Progenitor cell of endocrine pancreas (in vitro differentiated cells): ENCODE measurements around the gene AMBP. TPM values are rescaled to one million over a fixed set of nuclear protein-coding genes. Genes with fewer than 3 reads are reported as not detected.

Experiments used
- DNase-seq: peaks from one replicate; pipeline ENCODE4 v3.0.0; 2021; ENCODE audit warnings: low spot score; ENCODE audit not compliant: unreplicated experiment
- H3K27ac Mint-ChIP-seq: 2 replicates; pipeline ENCODE4 v1.8.0; 2021; ENCODE audit warnings: mild to moderate bottlenecking, moderate library complexity, mixed read lengths
- H3K27me3 Mint-ChIP-seq: 2 replicates; pipeline ENCODE4 v1.8.0; 2021; ENCODE audit warnings: mixed read lengths
- H3K36me3 Mint-ChIP-seq: 2 replicates; pipeline ENCODE4 v1.8.0; 2022; ENCODE audit warnings: mixed read lengths; ENCODE audit not compliant: insufficient read depth
- H3K4me1 Mint-ChIP-seq: 2 replicates; pipeline ENCODE4 v1.8.0; 2021; ENCODE audit warnings: low read depth, mixed read lengths
- H3K4me3 Mint-ChIP-seq: 2 replicates; pipeline ENCODE4 v1.8.0; 2021; ENCODE audit warnings: low read depth, mild to moderate bottlenecking, moderate library complexity, mixed read lengths
- H3K9me3 Mint-ChIP-seq: 2 replicates; pipeline ENCODE4 v1.8.0; 2021; ENCODE audit warnings: low read depth, mixed read lengths
- total RNA-seq: library from RNA; stranded (reverse); gene quantifications from 2 replicates; pipeline ENCODE4 v1.2.1, GENCODE V29; 2021
- TF ChIP-seq, protein P1 (sequence below): fragments of 200-600 bp; sonication (generic); IDR thresholded peaks from one replicate; pipeline ENCODE4 v1.5.0; 2021; ENCODE audit warnings: antibody characterized with exemption, mild to moderate bottlenecking; ENCODE audit not compliant: unreplicated experiment

Gene AMBP
- total RNA-seq, 1 donor from 2014 or later = 678 TPM

DNA sequence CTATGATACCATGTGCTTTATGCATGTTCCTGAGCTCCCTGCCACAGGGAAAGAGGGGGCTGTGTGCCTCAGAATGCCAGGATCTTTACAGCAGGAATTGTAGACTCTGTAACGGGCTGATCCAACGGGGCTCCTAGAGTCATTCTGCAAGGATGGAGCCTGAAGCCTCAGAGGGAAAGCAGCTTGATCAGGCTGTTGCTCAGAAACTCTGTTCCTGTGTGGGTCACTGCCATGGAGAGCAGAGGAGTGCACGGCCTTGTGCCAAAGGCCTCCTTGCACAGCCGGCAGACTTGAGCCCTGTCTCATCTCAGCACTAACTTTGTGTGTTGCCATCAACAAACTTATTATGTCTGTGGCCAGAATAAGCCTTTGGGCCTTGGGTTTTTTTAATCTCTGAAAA is 51.8 kb downstream of the AMBP start:
- Mint-ChIP-seq H3K4me3 (no peak overlapping the region), H3K36me3 (peaks cover 54% of the 10 kb centered on the region), H3K9me3 (peaks cover 25% of the 10 kb centered on the region), H3K27ac (peak overlapping the region; percentile 60), H3K27me3 (no peaks in the 10 kb centered on the region), H3K4me1 (peaks cover 4% of the 10 kb centered on the region)
- DNase-seq = no peak
- TF ChIP-seq, protein P1, sequence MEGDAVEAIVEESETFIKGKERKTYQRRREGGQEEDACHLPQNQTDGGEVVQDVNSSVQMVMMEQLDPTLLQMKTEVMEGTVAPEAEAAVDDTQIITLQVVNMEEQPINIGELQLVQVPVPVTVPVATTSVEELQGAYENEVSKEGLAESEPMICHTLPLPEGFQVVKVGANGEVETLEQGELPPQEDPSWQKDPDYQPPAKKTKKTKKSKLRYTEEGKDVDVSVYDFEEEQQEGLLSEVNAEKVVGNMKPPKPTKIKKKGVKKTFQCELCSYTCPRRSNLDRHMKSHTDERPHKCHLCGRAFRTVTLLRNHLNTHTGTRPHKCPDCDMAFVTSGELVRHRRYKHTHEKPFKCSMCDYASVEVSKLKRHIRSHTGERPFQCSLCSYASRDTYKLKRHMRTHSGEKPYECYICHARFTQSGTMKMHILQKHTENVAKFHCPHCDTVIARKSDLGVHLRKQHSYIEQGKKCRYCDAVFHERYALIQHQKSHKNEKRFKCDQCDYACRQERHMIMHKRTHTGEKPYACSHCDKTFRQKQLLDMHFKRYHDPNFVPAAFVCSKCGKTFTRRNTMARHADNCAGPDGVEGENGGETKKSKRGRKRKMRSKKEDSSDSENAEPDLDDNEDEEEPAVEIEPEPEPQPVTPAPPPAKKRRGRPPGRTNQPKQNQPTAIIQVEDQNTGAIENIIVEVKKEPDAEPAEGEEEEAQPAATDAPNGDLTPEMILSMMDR = no peak

DNA sequence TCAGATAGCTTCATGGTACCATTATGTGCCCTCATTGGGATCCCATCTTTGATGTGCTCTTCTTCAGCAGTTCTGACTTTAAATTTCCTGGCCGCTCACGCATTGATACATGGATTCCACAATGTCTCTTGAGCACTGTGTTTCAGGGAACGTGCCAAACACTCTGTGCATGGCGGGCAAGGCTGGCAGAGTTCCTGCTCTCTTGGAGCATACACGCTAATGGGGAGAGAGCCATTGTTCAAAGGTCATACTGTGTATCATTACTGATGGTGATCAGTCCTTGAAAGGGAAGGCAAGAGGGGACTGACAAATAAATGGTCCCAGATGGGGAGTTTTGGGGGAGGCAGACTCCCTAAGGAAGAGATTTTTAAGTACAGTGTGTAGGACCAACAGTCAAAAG is 52.3 kb downstream of the AMBP start:
- Mint-ChIP-seq H3K36me3 (peaks cover 56% of the 10 kb centered on the region), H3K27ac (peak overlapping the region; percentile 60), H3K4me1 (peaks cover 4% of the 10 kb centered on the region), H3K9me3 (peaks cover 26% of the 10 kb centered on the region), H3K27me3 (no peaks in the 10 kb centered on the region), H3K4me3 (no peak overlapping the region)
- DNase-seq = no peak
- TF ChIP-seq, protein P1 = no peak

DNA sequence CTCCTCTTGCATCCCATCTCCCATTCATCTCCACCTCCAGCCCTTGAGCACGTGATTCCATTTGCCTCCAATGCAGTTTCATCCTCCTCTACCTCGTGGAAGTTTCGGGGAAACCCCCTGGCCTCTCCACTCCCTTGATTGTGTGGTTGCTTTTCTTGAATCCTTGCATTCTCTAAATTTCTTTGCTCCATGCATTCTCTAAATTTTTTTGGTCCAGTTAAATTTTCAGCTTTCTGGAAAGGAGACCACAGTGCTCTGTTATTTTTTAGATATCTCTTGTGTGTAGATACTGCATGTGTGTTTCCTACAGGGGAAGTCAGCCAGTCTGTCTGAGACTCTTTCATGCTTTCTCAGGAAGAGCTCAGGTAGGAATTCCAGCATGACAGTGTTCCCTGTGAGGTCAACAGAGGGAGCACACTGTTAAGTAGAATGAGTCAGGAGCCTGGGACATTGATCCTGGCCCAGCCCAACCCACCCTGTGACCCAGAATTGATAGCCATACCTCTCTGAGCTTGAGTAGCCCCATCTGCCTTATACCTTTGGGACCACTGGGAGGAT is 52.8 kb downstream of the AMBP start:
- H3K27me3 Mint-ChIP-seq = no peaks in the 10 kb centered on the region
- TF ChIP-seq, protein P1 = no peak
- H3K4me1 Mint-ChIP-seq = peaks cover 4% of the 10 kb centered on the region
- H3K27ac Mint-ChIP-seq = peak overlapping the region; percentile 19
- H3K36me3 Mint-ChIP-seq = peaks cover 58% of the 10 kb centered on the region
- no peak overlapping the region for H3K4me3 Mint-ChIP-seq
- peaks cover 26% of the 10 kb centered on the region for H3K9me3 Mint-ChIP-seq
- no peak for DNase-seq

DNA sequence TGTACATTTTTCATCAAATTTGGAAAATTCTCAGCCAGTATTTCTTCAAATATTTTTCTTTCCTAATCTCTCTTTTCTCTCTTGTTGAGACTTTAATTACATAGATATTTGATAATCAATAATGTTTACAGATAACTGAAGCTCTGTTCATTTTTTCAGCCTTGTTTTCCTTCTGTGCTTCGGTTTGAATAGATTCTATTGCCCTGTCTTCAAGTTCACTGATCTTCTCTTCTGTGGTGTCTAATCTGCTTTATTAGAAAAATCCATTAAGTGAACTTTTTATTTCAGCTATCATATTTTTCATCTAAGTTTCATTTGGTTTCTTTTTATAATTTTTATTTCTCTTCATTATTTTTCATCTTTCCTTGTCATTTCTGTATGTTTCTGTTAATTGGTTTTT is 54.1 kb downstream of the AMBP start:
- Mint-ChIP-seq H3K27ac (peak overlapping the region; percentile 88), H3K4me3 (no peak overlapping the region), H3K9me3 (peaks cover 35% of the 10 kb centered on the region), H3K27me3 (no peaks in the 10 kb centered on the region), H3K36me3 (peaks cover 69% of the 10 kb centered on the region), H3K4me1 (peaks cover 4% of the 10 kb centered on the region)
- DNase-seq = no peak
- TF ChIP-seq, protein P1 = no peak

DNA sequence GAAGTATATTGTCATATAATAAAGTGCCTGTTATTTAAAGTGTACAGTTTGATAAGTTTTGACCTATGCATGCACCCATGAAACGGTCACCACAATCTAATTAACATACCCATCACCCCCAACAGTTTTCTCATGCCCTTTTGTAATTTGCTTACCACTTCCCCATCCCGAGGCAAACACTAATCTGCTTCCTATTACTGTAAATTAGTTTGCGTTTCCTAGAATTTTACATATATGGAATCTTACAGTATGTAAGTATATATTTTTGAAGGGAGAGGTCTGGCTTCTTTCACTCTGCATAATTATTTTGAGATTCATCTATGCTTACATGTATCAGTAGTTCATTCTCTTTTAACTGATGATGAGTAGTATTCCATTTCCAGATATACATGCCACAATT is 56.5 kb downstream of the AMBP start:
- Mint-ChIP-seq H3K4me3 (no peak overlapping the region), H3K36me3 (peaks cover 77% of the 10 kb centered on the region), H3K9me3 (peaks cover 35% of the 10 kb centered on the region), H3K4me1 (peaks cover 5% of the 10 kb centered on the region), H3K27me3 (no peaks in the 10 kb centered on the region), H3K27ac (no peak overlapping the region)
- DNase-seq = no peak
- TF ChIP-seq, protein P1 = no peak
